HG03108 (cell line): ENCODE data around the gene CDC14B.
"Not testable (repeated sequence)": the region's sequence is repeated elsewhere in the genome, so short reads cannot be mapped to it uniquely, and the experiment has no call there.

Experiments
- ATAC-seq: cut with Tn5 transposase; IDR thresholded peaks from one replicate; pipeline ENCODE4 v1.9.1; 2021; ENCODE audit warnings: moderate library complexity; ENCODE audit not compliant: unreplicated experiment

The CDC14B gene

DNA sequence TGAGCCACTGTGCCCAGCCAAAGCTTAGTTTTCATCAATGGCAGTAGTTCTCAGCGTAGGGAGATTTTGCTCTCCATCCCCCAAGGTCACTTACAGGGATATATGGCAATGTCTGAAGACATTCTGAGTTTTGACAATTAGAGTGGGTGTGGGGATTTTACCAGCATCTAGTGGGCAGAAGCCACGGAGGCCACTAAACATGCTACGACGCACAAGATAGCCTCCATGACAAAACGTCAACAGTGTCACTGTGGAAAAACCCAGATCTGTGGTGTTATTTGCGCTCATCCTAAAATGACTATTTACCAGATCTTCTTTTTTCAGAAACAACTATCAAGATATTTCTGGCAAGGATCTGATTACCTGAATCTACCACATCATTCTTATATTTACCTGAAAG lies 68.2 kb downstream of the CDC14B start:
- ATAC-seq = no peak

GRCh38 chr9:96550659-96551058 lies 69.0 kb downstream of the CDC14B start:
- no peak for ATAC-seq

DNA sequence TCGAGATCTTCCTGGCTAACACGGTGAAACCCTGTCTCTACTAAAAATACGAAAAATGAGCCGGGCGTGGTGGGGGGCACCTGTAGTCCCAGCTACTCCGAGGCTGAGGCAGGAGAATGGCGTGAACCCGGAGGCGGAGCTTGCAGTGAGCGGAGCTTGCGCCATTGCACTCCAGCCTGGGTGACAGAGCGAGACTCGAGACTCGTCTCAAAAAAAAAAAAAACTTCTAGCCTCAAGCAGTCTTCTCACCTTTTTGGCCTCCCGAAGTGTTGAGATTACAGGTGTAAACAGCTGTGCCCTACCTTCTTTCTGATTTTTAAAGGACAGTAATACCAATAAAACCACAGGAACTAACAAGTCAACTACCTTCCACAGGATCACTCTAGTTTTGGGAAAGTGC lies 76.5 kb downstream of the CDC14B start:
- ATAC-seq = not testable (repeated sequence)

DNA sequence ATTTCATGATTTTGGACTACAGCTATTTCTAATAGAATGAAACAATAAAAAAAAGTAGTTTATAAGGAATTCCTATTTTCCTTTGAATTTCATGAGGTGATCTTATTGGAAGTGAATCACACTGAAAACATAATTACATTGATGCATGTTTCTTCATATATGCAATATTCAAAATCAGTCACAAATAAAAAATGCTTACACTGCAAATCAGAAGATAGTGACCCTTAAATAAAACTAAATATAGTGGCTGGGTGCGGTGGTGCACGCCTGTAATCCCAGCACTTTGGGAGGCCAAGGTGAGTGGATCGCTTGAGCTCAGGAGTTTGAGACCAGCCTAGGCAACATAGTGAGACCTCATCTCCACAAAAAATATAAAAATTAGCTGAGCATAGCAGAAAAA lies 79.5 kb downstream of the CDC14B start:
- no peak for ATAC-seq

DNA sequence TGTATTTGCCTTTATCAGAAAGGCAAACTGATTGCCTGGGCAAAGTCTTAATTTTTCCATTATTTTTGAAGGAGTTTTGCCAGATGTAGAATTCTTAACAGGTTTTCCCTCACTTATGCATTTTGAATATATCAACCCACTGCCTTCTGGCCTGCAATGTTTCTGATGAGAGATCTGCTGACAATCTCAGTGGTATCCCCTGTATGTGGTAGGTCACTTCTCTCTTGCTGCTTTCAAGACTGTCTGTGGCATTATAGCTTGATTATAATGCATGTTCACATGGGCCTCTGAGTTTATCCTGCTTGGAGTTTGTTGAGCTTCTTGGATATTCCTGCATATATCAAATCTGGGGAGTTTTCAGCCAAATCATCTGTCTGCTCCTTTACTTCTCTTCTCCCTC lies 87.5 kb downstream of the CDC14B start:
- ATAC-seq = no peak

DNA sequence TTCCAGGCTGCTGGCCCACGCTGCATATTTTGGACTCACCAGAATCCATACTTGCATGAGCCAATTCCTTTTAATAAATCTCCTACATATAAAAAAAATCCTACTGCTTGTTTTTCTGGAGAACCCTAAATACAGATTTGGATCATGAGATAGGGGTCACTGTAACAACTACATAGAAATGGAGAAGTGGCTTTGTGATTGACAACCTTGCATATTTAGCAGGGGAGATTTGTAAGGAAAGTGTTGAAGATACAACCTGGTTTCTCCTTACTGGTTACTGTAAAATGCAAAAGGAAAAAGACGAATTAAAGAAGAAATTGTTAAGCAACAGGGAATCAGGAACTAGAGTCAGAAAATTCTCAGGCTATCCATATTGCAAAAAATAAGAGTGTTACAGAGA lies 94.9 kb downstream of the CDC14B start:
- ATAC-seq = no peak

DNA sequence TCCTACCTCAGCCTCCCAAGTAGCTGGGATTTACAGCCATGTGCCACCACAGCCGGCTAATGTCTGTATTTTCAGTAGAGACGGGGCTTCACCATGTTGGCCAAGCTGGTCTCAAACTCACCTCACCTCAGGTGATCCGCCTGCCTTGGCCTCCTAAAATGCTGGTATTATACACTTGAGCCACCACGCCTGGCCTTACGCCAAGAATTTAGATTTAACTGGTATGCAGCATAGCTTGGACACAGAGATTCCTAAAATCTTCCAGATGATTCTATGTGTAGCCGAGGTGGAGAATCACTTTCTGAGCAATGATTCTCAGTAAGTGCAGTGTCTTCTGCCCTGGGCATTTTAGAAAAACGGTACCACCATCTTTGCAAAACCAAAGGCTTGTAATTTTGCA lies 95.6 kb downstream of the CDC14B start:
- ATAC-seq = no peak

DNA sequence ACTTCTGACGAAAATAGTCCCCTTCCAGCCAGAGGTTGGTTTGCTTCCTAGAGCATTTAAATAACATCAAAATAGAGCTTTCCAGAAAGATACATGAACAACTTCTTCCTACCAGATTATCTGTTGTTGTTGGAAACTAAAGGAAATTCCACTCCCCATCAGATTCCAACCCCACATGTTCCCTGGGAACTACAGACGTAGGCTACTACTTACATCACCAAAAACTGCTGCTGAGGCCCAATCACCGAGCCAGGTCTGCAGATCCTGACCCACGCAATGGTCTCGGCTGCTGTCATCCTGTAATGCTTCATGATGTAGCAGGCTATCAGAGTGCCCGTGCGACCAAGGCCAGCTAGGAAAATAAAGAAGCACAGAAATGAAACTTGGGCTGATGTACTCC lies 96.3 kb downstream of the CDC14B start:
- ATAC-seq = no peak

DNA sequence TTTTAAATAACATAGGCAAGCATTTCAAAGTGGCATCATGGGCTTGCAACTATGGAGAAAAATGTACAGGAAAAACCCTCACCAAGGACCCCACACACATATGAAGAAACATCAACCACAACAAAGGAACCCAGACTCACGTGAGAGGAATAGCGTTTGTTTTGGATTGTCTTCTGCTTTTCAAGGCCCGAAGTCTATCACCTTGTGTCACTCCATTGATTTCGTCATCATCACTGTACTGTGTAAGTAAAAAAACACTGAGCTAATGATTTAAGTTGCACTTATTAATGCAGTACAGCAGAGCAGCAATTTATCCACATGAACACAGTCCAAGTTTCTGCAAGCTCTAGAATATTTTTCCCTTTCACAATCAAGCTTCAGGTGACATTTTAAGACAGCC lies 97.3 kb downstream of the CDC14B start:
- no peak for ATAC-seq

- ATAC-seq = no peak
Observed at GRCh38 chr9:96519787-96520186, 99.9 kb downstream of the CDC14B start.

- no peak for ATAC-seq
Observed at GRCh38 chr9:96519095-96519494, 100.5 kb downstream of the CDC14B start.

GRCh38 chr9:96515621-96516470 lies 103.8 kb downstream of the CDC14B start:
- ATAC-seq = no peak

GRCh38 chr9:96514800-96515158 lies 104.9 kb downstream of the CDC14B start:
- no peak for ATAC-seq

GRCh38 chr9:96514108-96514799 lies 105.4 kb downstream of the CDC14B start:
- no peak for ATAC-seq

GRCh38 chr9:96513622-96514021 lies 106.0 kb downstream of the CDC14B start:
- no peak for ATAC-seq

- no peak for ATAC-seq
Observed at GRCh38 chr9:96512240-96512639, 107.4 kb downstream of the CDC14B start.

DNA sequence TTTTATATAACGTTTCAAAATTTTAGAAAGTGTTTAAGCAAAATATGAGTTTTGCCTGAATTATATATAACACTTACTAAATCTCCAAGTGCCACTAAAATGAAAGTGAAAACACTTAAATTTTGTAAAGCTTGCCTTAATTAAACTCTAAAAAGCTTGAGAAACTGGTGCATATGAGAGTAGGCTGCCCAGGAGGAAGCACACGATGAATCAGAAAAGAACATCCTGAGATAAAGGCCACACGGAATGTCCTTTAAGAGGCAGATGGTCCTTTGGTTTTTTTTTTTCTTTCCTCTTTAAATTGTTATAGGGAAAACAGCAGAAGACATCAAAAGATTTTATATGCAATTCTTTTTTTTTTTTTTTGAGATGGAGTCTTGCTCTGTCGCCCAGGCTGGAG lies 109.4 kb downstream of the CDC14B start:
- ATAC-seq = no peak

- ATAC-seq = no peak
Observed at GRCh38 chr9:96509848-96510247, 109.8 kb downstream of the CDC14B start.

DNA sequence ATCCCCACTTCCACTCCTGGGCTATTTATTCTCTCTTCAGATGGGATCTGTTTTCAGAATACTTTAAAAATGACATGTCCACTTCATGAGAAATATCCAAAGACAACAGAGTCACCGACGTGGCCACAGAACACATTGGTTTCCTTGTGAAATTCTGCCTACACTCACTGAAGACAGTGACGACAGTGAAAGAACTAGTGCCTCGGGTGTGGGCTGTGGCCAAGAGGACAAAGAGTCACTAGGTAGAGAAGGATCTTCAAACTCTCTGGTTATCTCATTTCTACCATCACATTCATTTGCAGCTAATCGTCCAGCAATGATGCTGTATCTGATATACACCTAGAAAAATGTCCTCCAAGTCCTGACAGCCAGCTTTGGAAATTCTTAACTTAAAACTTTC lies 110.6 kb downstream of the CDC14B start:
- no peak for ATAC-seq

DNA sequence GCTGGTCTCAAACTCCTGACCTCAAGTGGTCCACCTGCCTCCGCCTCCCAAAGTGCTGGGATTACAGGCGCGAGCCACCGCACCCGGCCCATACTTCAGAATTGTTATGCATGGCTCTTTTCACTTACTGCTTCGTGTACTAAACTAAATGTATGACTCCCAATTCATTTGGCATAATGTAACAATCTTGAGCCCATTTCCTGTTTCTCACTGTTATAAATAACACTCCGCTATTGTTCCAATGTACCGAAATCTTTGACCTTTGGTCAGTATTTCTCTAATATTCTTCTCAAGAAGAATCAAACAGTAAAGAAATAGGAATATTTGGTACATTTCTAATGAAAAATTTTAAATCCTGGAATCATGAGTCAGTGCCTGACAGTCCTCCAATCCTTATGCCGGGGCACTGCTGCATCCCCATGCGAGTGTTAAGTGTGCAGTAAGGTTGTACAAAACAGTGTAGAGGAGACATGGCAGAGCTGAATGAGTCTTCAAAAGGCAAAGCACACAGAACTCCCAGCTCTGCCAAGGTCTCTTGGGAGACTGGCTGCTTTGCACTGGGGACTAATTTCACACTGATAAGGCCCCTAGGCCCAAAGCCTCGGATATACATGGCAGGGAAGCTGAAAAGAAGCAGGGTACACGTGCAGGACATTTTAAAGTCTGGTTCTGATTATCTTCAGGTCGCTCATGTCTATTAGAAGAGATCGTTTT lies 111.3 kb downstream of the CDC14B start:
- no peak for ATAC-seq

- ATAC-seq = no peak
Observed at GRCh38 chr9:96505316-96505991, 114.2 kb downstream of the CDC14B start.
